Trophoblast cell (in vitro differentiated cells and primary cell): Measurements from ENCODE around the gene AIF1L.

Experiments used
- DNase-seq, 2 donors: peaks; one replicate each; pipeline ENCODE4 v3.0.0-alpha.2; 2016
- H2AFZ ChIP-seq: 2 replicates; pipeline ENCODE4 v1.6.1; 2013; ENCODE audit warnings: low read length, moderate library complexity, mild to moderate bottlenecking; ENCODE audit not compliant: insufficient read depth, poor library complexity
- H2AK5ac ChIP-seq: 2 replicates; pipeline ENCODE4 v1.6.1; 2013; ENCODE audit warnings: mild to moderate bottlenecking, low read length
- H2BK120ac ChIP-seq: 2 replicates; pipeline ENCODE4 v1.6.1; 2013; ENCODE audit warnings: low read length, mild to moderate bottlenecking, moderate library complexity; ENCODE audit not compliant: insufficient read depth, poor library complexity
- H2BK12ac ChIP-seq: 2 replicates; pipeline ENCODE4 v1.6.1; 2013; ENCODE audit warnings: mild to moderate bottlenecking, low read length, moderate library complexity
- H2BK5ac ChIP-seq: 2 replicates; pipeline ENCODE4 v1.6.1; 2013; ENCODE audit warnings: low read length, low read depth, moderate library complexity, mild to moderate bottlenecking; ENCODE audit not compliant: poor library complexity
- H3K14ac ChIP-seq: 2 replicates; pipeline ENCODE4 v1.6.1; 2013; ENCODE audit warnings: mild to moderate bottlenecking, low read length
- H3K18ac ChIP-seq: 2 replicates; pipeline ENCODE4 v1.6.1; 2013; ENCODE audit warnings: mild to moderate bottlenecking, low read length
- H3K23ac ChIP-seq: 2 replicates; pipeline ENCODE4 v1.6.1; 2013; ENCODE audit warnings: low read length
- H3K27ac ChIP-seq: 2 replicates; pipeline ENCODE4 v1.5.1; 2013; ENCODE audit warnings: low read depth, mild to moderate bottlenecking, inconsistent platforms, low read length, moderate library complexity
- H3K27me3 ChIP-seq: 2 replicates; pipeline ENCODE4 v1.6.1; 2013; ENCODE audit warnings: inconsistent platforms, mild to moderate bottlenecking, low read length, moderate library complexity; ENCODE audit not compliant: insufficient read depth
- H3K36me3 ChIP-seq, 2 experiments: 1 replicate in 1 of 2; 2 replicates in 1 of 2; pipeline ENCODE4 v1.6.1; 2013; ENCODE audit warnings: low read length in 2 of 2, mild to moderate bottlenecking in 2 of 2, moderate library complexity in 1 of 2; ENCODE audit not compliant: insufficient read depth in 2 of 2, control insufficient read depth in 1 of 2
- H3K4ac ChIP-seq: 2 replicates; pipeline ENCODE4 v1.6.1; 2013; ENCODE audit warnings: low read depth, mild to moderate bottlenecking, low read length, moderate library complexity
- H3K4me1 ChIP-seq, 2 experiments: 1 replicate in 1 of 2; 2 replicates in 1 of 2; pipeline ENCODE4 v1.6.1; 2013; ENCODE audit warnings: low read length in 2 of 2, mild to moderate bottlenecking in 2 of 2, moderate library complexity in 1 of 2; ENCODE audit not compliant: insufficient read depth in 2 of 2, control insufficient read depth in 1 of 2
- H3K4me2 ChIP-seq: 2 replicates; pipeline ENCODE4 v1.6.1; 2013; ENCODE audit warnings: inconsistent platforms, mild to moderate bottlenecking, low read length, moderate library complexity
- H3K4me3 ChIP-seq: 2 replicates; pipeline ENCODE4 v1.5.1; 2013; ENCODE audit warnings: mild to moderate bottlenecking, low read depth, low read length, inconsistent platforms
- H3K79me1 ChIP-seq: one replicate; pipeline ENCODE4 v1.6.1; 2013; ENCODE audit warnings: low read length
- H3K79me2 ChIP-seq: 2 replicates; pipeline ENCODE4 v1.6.1; 2013; ENCODE audit warnings: low read length, mild to moderate bottlenecking; ENCODE audit not compliant: control insufficient read depth, insufficient read depth, poor library complexity
- H3K9ac ChIP-seq: 2 replicates; pipeline ENCODE4 v1.6.1; 2013; ENCODE audit warnings: mild to moderate bottlenecking, low read length
- H3K9me3 ChIP-seq: 2 replicates; pipeline ENCODE4 v1.6.1; 2013; ENCODE audit warnings: low read depth, mild to moderate bottlenecking, control low read depth, inconsistent platforms, low read length; ENCODE audit not compliant: insufficient read depth
- H4K12ac ChIP-seq: 2 replicates; pipeline ENCODE4 v1.6.1; 2013; ENCODE audit warnings: low read depth, mild to moderate bottlenecking, low read length, moderate library complexity
- H4K8ac ChIP-seq: 2 replicates; pipeline ENCODE4 v1.6.1; 2013; ENCODE audit warnings: low read depth, mild to moderate bottlenecking, low read length, moderate library complexity
- H4K91ac ChIP-seq: one replicate; pipeline ENCODE4 v1.6.1; 2013; ENCODE audit warnings: low read depth, mild to moderate bottlenecking, low read length, moderate library complexity
- WGBS: extraction: QIAGEN DNeasy Blood & Tissue Kit; methylation state at CpG from one replicate; pipeline ENCODE4 v1.1.7; 2013; ENCODE audit warnings: missing lambda C conversion rate; ENCODE audit not compliant: insufficient read length, insufficient coverage; ENCODE audit errors: extremely low coverage; 5-methylcytosine and 5-hydroxymethylcytosine counted together

The AIF1L gene

GRCh38 chr9:131049829-131050715 is 46.3 kb upstream of the AIF1L start:
- Histone ChIP-seq H3K4me2 (no peak overlapping the region), H3K14ac (no peak overlapping the region), H3K79me1 (no peaks in the 10 kb centered on the region), H2AK5ac (no peak overlapping the region), H3K4ac (no peak overlapping the region), H2AFZ (no peak overlapping the region), H2BK120ac (no peak overlapping the region), H4K8ac (no peak overlapping the region), H3K9me3 (peaks cover 2% of the 10 kb centered on the region), H3K27ac (no peak overlapping the region), H2BK12ac (no peak overlapping the region), H3K4me3 (no peak overlapping the region), H3K27me3 (no peaks in the 10 kb centered on the region), H3K18ac (no peak overlapping the region), H3K9ac (no peak overlapping the region), H3K79me2 (no peaks in the 10 kb centered on the region), H4K91ac (no peak overlapping the region), H2BK5ac (no peak overlapping the region), H4K12ac (no peak overlapping the region), H3K36me3 (no peaks in the 10 kb centered on the region), H3K23ac (no peak overlapping the region), H3K4me1 (no peaks in the 10 kb centered on the region)
- DNase-seq, result no peak
- no CpG with 5 or more reads among the region's 21 CpGs for WGBS

GRCh38 chr9:131050831-131051230 is 45.5 kb upstream of the AIF1L start:
- no peaks in the 10 kb centered on the region for H3K36me3 ChIP-seq
- no peak overlapping the region for H3K27ac ChIP-seq
- H2AFZ ChIP-seq, result no peak overlapping the region
- H3K79me1 ChIP-seq, result no peaks in the 10 kb centered on the region
- no peak overlapping the region for H3K23ac ChIP-seq
- H4K91ac ChIP-seq, result no peak overlapping the region
- no peak overlapping the region for H3K4ac ChIP-seq
- H3K4me2 ChIP-seq, result no peak overlapping the region
- no peak overlapping the region for H2BK5ac ChIP-seq
- no peak overlapping the region for H3K18ac ChIP-seq
- H3K79me2 ChIP-seq, result no peaks in the 10 kb centered on the region
- H4K8ac ChIP-seq, result no peak overlapping the region
- no peak overlapping the region for H3K4me3 ChIP-seq
- H3K4me1 ChIP-seq, result no peaks in the 10 kb centered on the region
- peaks cover 2% of the 10 kb centered on the region for H3K9me3 ChIP-seq
- no peak for DNase-seq
- no peak overlapping the region for H3K9ac ChIP-seq
- no peak overlapping the region for H2BK120ac ChIP-seq
- no peaks in the 10 kb centered on the region for H3K27me3 ChIP-seq
- H3K14ac ChIP-seq, result no peak overlapping the region
- H2AK5ac ChIP-seq, result no peak overlapping the region
- H4K12ac ChIP-seq, result no peak overlapping the region
- no peak overlapping the region for H2BK12ac ChIP-seq
- no CpG with 5 or more reads among the region's 17 CpGs for WGBS

GRCh38 chr9:131051592-131052517 is 44.5 kb upstream of the AIF1L start:
- Histone ChIP-seq H3K79me2 (no peaks in the 10 kb centered on the region), H3K4me2 (no peak overlapping the region), H3K14ac (no peak overlapping the region), H4K8ac (no peak overlapping the region), H3K9me3 (peaks cover 2% of the 10 kb centered on the region), H3K9ac (no peak overlapping the region), H2BK120ac (no peak overlapping the region), H3K27me3 (no peaks in the 10 kb centered on the region), H3K79me1 (no peaks in the 10 kb centered on the region), H2AFZ (no peak overlapping the region), H3K4me3 (no peak overlapping the region), H2AK5ac (no peak overlapping the region), H3K18ac (no peak overlapping the region), H4K91ac (no peak overlapping the region), H3K4ac (no peak overlapping the region), H4K12ac (no peak overlapping the region), H2BK5ac (no peak overlapping the region), H3K36me3 (no peaks in the 10 kb centered on the region), H3K4me1 (no peaks in the 10 kb centered on the region), H2BK12ac (no peak overlapping the region), H3K23ac (no peak overlapping the region), H3K27ac (no peak overlapping the region)
- DNase-seq, result no peak
- no CpG with 5 or more reads among the region's 25 CpGs for WGBS

- no peak overlapping the region for H3K4me3 ChIP-seq
- no peaks in the 10 kb centered on the region for H3K79me2 ChIP-seq
- H3K9me3 ChIP-seq, result no peaks in the 10 kb centered on the region
- no CpG with 5 or more reads among the region's 3 CpGs for WGBS
- H3K27ac ChIP-seq, result no peak overlapping the region
- no peak overlapping the region for H4K12ac ChIP-seq
- H2BK12ac ChIP-seq, result no peak overlapping the region
- no peak overlapping the region for H4K91ac ChIP-seq
- H3K4me1 ChIP-seq, result no peaks in the 10 kb centered on the region
- no peak overlapping the region for H2BK5ac ChIP-seq
- no peak overlapping the region for H2BK120ac ChIP-seq
- H2AFZ ChIP-seq, result no peak overlapping the region
- no peak overlapping the region for H4K8ac ChIP-seq
- no peak overlapping the region for H2AK5ac ChIP-seq
- H3K27me3 ChIP-seq, result no peaks in the 10 kb centered on the region
- H3K4me2 ChIP-seq, result no peak overlapping the region
- no peaks in the 10 kb centered on the region for H3K79me1 ChIP-seq
- H3K14ac ChIP-seq, result no peak overlapping the region
- H3K23ac ChIP-seq, result no peak overlapping the region
- H3K4ac ChIP-seq, result no peak overlapping the region
- no peaks in the 10 kb centered on the region for H3K36me3 ChIP-seq
- no peak overlapping the region for H3K9ac ChIP-seq
- DNase-seq, result no peak
- no peak overlapping the region for H3K18ac ChIP-seq
Observed at GRCh38 chr9:131053896-131054295, 42.4 kb upstream of the AIF1L start.
